HEK293 (cell line): ENCODE data around the gene SYT14.

Experiments
- ATF2 ChIP-seq: fragments of 450-650 bp; formaldehyde crosslinking; IDR thresholded peaks from 2 replicates; pipeline ENCODE4 v1.5.1; 2016; ENCODE audit warnings: missing biosample characterization, missing genetic modification characterization, low read depth
- CTCF ChIP-seq: fragments of 450-650 bp; formaldehyde crosslinking; IDR thresholded peaks from 2 replicates; pipeline ENCODE4 v1.5.1; 2016; ENCODE audit warnings: missing biosample characterization, missing genetic modification characterization
- PBX3 ChIP-seq: sonication (generic); formaldehyde crosslinking; IDR thresholded peaks from 2 replicates; pipeline ENCODE4 v1.8.1; 2022; ENCODE audit warnings: mild to moderate bottlenecking, moderate library complexity, missing genetic modification reagents
- PRDM10 ChIP-seq: fragments of 450-650 bp; formaldehyde crosslinking; IDR thresholded peaks from 2 replicates; pipeline ENCODE4 v1.5.1; 2016; ENCODE audit warnings: missing biosample characterization, missing genetic modification characterization
- ZNF121 ChIP-seq: fragments of 450-650 bp; formaldehyde crosslinking; IDR thresholded peaks from 2 replicates; pipeline ENCODE4 v1.5.1; 2016; ENCODE audit warnings: missing biosample characterization, missing genetic modification characterization

GRCh38 chr1:209945377-209945776 is 7.4 kb downstream of the SYT14 start:
- TF ChIP-seq ZNF121 (tag by site-specific recombination) = no peak
- TF ChIP-seq PBX3 (CRISPR knock-in tag) = no peak
- no peak for TF ChIP-seq PRDM10 (tag by site-specific recombination)
- TF ChIP-seq CTCF (tag by site-specific recombination) = no peak
- TF ChIP-seq ATF2 (tag by site-specific recombination) = no peak
